Measurements from ENCODE around the gene CRTAP. TPM values are rescaled to one million over a fixed set of nuclear protein-coding genes. Genes with fewer than 3 reads are reported as not detected.

The CRTAP gene
- total and polyA plus RNA-seq, 8 donors = 228 to 248 (median 239) TPM

DNA sequence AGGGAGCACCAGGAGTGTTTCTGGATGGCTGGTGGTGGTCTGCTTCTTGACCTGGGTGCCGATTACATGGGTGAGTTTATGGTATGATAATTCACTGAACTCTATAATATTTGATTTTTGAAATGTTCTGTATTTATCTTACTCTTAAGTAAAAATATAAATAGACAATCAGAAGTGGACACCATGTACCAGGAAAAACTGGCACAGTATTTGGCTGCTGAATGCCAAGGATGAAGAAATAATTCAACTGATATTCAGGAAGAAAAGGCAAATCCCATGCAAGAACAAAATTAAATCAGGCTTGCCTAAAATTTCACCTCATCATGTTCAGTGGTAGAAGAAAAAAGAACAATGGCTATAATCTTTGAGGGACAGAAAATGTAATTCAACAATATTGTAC, 51.6 kb downstream of the CRTAP start:
- Histone ChIP-seq H3K36me3 (no peaks in the 10 kb centered on the region), H3K27ac (no peak overlapping the region), H3K9me3 (no peaks in the 10 kb centered on the region), H3K4me3 (no peak overlapping the region), H3K27me3 (no peaks in the 10 kb centered on the region), H3K4me1 (no peaks in the 10 kb centered on the region)
- ATAC-seq = no peak
- no peak for TF ChIP-seq CTCF (IDR thresholded peaks at IDR 0.05)
- DNase-seq = no peak
- intact Hi-C loops (cut with DNase I) = no loop called here

DNA sequence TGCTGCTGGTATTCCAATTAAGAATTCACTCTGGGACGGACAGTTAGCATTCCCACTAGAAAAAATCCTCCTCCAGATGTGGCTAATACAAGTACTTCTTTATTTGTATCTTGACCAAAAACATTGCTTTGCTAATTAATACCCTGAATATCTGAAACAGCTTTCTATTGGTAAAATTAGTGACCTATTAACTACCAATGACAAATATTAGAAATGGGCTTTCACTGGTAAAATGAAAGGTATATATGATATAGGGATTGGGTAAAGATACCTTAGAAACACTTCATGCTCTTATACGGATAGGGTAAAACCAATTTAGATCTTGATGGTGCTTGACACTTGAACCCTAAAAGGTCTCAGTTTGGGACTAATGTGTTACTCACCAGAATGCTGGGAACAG, 52.3 kb downstream of the CRTAP start:
- Histone ChIP-seq H3K27ac (no peak overlapping the region), H3K4me1 (no peaks in the 10 kb centered on the region), H3K4me3 (no peak overlapping the region), H3K27me3 (no peaks in the 10 kb centered on the region), H3K36me3 (no peaks in the 10 kb centered on the region), H3K9me3 (no peaks in the 10 kb centered on the region)
- ATAC-seq (no peak), DNase-seq (no peak)
- intact Hi-C loops (cut with DNase I) = no loop called here
- no peak for TF ChIP-seq CTCF (IDR thresholded peaks at IDR 0.05)

GRCh38 chr3:33167284-33167683, 53.5 kb downstream of the CRTAP start:
- no peaks in the 10 kb centered on the region for H3K4me1 ChIP-seq
- no peak overlapping the region for H3K4me3 ChIP-seq
- H3K9me3 ChIP-seq = no peaks in the 10 kb centered on the region
- intact Hi-C loops (cut with DNase I) = no loop called here
- H3K27me3 ChIP-seq = no peaks in the 10 kb centered on the region
- DNase-seq (no peak), ATAC-seq (no peak)
- TF ChIP-seq CTCF (IDR thresholded peaks at IDR 0.05) = no peak
- no peak overlapping the region for H3K27ac ChIP-seq
- H3K36me3 ChIP-seq = no peaks in the 10 kb centered on the region

GRCh38 chr3:33167716-33168336, 54.0 kb downstream of the CRTAP start:
- Histone ChIP-seq H3K27me3 (no peaks in the 10 kb centered on the region), H3K36me3 (no peaks in the 10 kb centered on the region), H3K9me3 (no peaks in the 10 kb centered on the region), H3K4me3 (no peak overlapping the region), H3K4me1 (no peaks in the 10 kb centered on the region), H3K27ac (no peak overlapping the region)
- DNase-seq (no peak), ATAC-seq (no peak)
- no peak for TF ChIP-seq CTCF (IDR thresholded peaks at IDR 0.05)
- intact Hi-C loops (cut with DNase I) = no loop called here

- no peak for ATAC-seq
- intact Hi-C loops (cut with DNase I) = no loop called here
- Histone ChIP-seq H3K9me3 (no peaks in the 10 kb centered on the region), H3K36me3 (no peaks in the 10 kb centered on the region), H3K27me3 (no peaks in the 10 kb centered on the region), H3K27ac (no peak overlapping the region), H3K4me3 (no peak overlapping the region), H3K4me1 (no peaks in the 10 kb centered on the region)
- no peak for TF ChIP-seq CTCF (IDR thresholded peaks at IDR 0.05)
- no peak for DNase-seq
Observed at GRCh38 chr3:33170531-33170930, 56.7 kb downstream of the CRTAP start.
